Measurements from ENCODE around the gene TBC1D22B. TPM values are rescaled to one million over a fixed set of nuclear protein-coding genes. Genes with fewer than 3 reads are reported as not detected.
A peak's percentile ranks its signal among the peaks of the same experiment; 100 is the strongest.

Gene TBC1D22B
- total RNA-seq, 1 experiment from 2014 or later = 9.1 TPM

DNA sequence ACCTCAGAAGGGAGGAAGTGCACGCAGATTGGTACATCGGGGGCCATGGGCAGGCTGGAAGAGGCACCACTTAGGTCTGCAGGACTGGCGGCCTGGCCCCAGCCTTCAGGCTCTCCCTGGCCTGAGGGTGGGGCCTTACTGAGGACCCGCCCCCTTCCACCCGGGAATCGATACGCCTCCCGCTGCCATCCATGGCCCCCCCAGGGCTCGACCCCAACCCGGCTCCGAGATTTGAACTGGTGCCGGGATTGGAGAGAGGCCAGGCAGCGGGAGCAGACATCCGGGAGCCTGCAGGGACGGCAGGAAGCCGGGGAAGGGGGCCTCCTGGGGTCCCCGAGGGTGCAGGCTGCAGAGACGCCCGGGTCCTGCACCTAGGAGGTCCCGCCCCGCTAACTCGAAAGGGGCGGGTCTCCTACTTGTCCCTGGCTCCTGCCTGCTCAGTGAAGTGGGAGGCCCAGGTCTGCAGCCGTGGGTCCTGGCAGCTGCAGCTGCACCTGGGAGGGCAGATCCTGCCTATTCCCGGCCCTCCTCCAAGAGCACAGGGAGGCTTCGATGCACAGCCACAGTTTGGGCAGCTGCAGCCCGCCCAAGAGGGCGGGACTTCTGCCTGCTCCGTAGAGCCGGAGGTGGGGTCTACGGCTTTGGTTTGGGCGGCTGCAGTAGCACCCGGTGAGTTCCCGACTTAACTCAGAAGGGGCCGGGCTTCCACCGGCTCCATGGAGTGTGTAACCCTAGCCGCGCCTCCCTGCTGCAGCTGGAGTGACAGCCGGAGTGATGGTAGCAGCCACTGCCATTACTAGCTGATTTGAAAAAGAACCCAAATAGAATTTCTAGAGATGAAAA, 35.2 kb upstream of the TBC1D22B start:
- H4K20me1 ChIP-seq (ENCODE audit: low read length) = no peaks in the 10 kb centered on the region
- H2AFZ ChIP-seq (ENCODE audit: low read length) = peak overlapping the region; percentile 83
- ATAC-seq = peak; percentile 99
- peak overlapping the region; percentile 87 for H3K4me2 ChIP-seq (ENCODE audit: low read length)
- H3K4me3 ChIP-seq (ENCODE audit: low read length) = peak overlapping the region; percentile 71
- no peaks in the 10 kb centered on the region for H3K9me3 ChIP-seq (ENCODE audit: low read length)
- H3K36me3 ChIP-seq (ENCODE audit: low read depth, low read length) = no peaks in the 10 kb centered on the region
- H3K79me2 ChIP-seq (ENCODE audit: low read length) = no peaks in the 10 kb centered on the region
- H3K27me3 ChIP-seq (ENCODE audit: low read length) = no peaks in the 10 kb centered on the region
- CTCF ChIA-PET = interaction anchor here (0.6 kb wide), 1 partner anchor 186 kb away, joined by 5 read pairs; no protein-coding TSS in a partner anchor
- H3K9ac ChIP-seq (ENCODE audit: low read length) = 0 out of 2 replicates have a peak overlapping the region, but pooled peaks have one; percentile 10
- POLR2A ChIA-PET (ENCODE audit: unreplicated experiment) = interaction anchor here (0.5 to 0.6 kb wide), 2 partner anchors 172 to 237 kb away, joined by 4 to 5 read pairs; partner anchors contain the start of gene MTCH1
- intact Hi-C loops (cut with micrococcal nuclease) = no loop called here
- no peaks in the 10 kb centered on the region for H3F3A ChIP-seq (ENCODE audit: low read length, unreplicated experiment)
- no TSS peak for BruUV-seq (replicated peaks)
- no peaks in the 10 kb centered on the region for H3K9me2 ChIP-seq (replicated peaks; ENCODE audit: low read length)
- H3K4me1 ChIP-seq (ENCODE audit: insufficient read depth, low read length) = peaks cover 5% of the 10 kb centered on the region
- TF ChIP-seq EZH2phosphoT487 (IDR thresholded peaks at IDR 0.05; ENCODE audit: borderline replicate concordance, low read length) (no peak), EZH2 (IDR thresholded peaks at IDR 0.05; ENCODE audit: low read length, unreplicated experiment) (no peak), CTCF (conservative IDR thresholded peaks at IDR 0.05; ENCODE audit: low read depth, low read length) (no peak)
- no peak overlapping the region for H3K27ac ChIP-seq (ENCODE audit: low read length)
- peak; percentile 95 for DNase-seq

- Histone ChIP-seq H3F3A (ENCODE audit: low read length, unreplicated experiment) (no peaks in the 10 kb centered on the region), H3K4me2 (ENCODE audit: low read length) (peak overlapping the region; percentile 87), H3K9me3 (ENCODE audit: low read length) (no peaks in the 10 kb centered on the region), H3K27me3 (ENCODE audit: low read length) (no peaks in the 10 kb centered on the region), H3K4me1 (ENCODE audit: insufficient read depth, low read length) (peaks cover 5% of the 10 kb centered on the region), H3K27ac (ENCODE audit: low read length) (no peak overlapping the region), H3K79me2 (ENCODE audit: low read length) (no peaks in the 10 kb centered on the region), H3K4me3 (ENCODE audit: low read length) (peak overlapping the region; percentile 71), H2AFZ (ENCODE audit: low read length) (peak overlapping the region; percentile 83), H3K36me3 (ENCODE audit: low read depth, low read length) (no peaks in the 10 kb centered on the region), H3K9ac (ENCODE audit: low read length) (no peak overlapping the region), H4K20me1 (ENCODE audit: low read length) (no peaks in the 10 kb centered on the region), H3K9me2 (replicated peaks; ENCODE audit: low read length) (no peaks in the 10 kb centered on the region)
- BruUV-seq (replicated peaks) = no TSS peak
- intact Hi-C loops (cut with micrococcal nuclease) = no loop called here
- DNase-seq = no peak
- POLR2A ChIA-PET (ENCODE audit: unreplicated experiment) = no interaction called here
- no peak for ATAC-seq
- TF ChIP-seq EZH2phosphoT487 (IDR thresholded peaks at IDR 0.05; ENCODE audit: borderline replicate concordance, low read length) = no peak
- TF ChIP-seq EZH2 (IDR thresholded peaks at IDR 0.05; ENCODE audit: low read length, unreplicated experiment) = no peak
- TF ChIP-seq CTCF (conservative IDR thresholded peaks at IDR 0.05; ENCODE audit: low read depth, low read length) = no peak
- CTCF ChIA-PET = interaction anchor here (0.6 kb wide), 1 partner anchor 187 kb away, joined by 5 read pairs; no protein-coding TSS in a partner anchor
These were observed 34.6 kb upstream of the TBC1D22B start for GRCh38 chr6:37222992-37223391.

All from PC-3 (cell line).